ENCODE data around the gene GRK4. TPM values are rescaled to one million over a fixed set of nuclear protein-coding genes. Genes with fewer than 3 reads are reported as not detected.
"Not testable (repeated sequence)": the region's sequence is repeated elsewhere in the genome, so short reads cannot be mapped to it uniquely, and the experiment has no call there.

The GRK4 gene
- total RNA-seq, 1 donor from 2014 or later: 12.0 TPM

DNA sequence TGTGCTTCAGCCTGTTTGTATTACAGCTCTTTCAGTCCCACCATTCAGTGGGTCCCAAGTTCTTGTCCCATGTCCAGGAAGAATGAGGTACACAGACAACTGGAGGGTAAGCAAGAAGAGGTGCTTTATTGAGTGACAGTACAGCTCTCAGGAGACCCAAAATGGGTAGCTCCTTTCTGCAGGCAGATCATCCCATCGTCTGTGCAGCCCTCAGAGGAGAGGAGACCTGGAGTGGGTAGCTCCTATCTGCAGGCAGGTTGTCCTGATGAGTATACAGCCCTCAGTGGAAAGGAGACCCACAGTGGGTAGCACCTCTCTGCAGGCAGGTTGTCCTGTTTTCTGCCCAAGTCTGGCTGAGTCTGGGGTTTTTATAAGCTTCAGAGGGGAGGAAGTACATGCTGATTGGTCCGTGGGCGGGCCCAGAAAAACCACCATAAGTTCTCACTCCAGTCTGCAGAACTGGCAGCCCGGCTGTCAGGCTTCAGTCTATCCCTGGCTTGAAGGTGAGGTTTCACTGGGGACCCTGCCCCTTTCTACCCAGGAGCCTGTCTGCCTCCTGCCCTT lies 18.0 kb downstream of the GRK4 start:
- Mint-ChIP-seq H3K27ac (ENCODE audit: unreplicated experiment) (no peak overlapping the region), H3K27me3 (ENCODE audit: low read depth) (no peaks in the 10 kb centered on the region), H3K4me3 (ENCODE audit: unreplicated experiment) (no peak overlapping the region), H3K36me3 (ENCODE audit: low read depth) (peaks cover 2% of the 10 kb centered on the region), H3K4me1 (ENCODE audit: low read depth) (peaks cover 13% of the 10 kb centered on the region), H3K9me3 (ENCODE audit: low read depth) (no peaks in the 10 kb centered on the region)
- TF ChIP-seq, protein P1, sequence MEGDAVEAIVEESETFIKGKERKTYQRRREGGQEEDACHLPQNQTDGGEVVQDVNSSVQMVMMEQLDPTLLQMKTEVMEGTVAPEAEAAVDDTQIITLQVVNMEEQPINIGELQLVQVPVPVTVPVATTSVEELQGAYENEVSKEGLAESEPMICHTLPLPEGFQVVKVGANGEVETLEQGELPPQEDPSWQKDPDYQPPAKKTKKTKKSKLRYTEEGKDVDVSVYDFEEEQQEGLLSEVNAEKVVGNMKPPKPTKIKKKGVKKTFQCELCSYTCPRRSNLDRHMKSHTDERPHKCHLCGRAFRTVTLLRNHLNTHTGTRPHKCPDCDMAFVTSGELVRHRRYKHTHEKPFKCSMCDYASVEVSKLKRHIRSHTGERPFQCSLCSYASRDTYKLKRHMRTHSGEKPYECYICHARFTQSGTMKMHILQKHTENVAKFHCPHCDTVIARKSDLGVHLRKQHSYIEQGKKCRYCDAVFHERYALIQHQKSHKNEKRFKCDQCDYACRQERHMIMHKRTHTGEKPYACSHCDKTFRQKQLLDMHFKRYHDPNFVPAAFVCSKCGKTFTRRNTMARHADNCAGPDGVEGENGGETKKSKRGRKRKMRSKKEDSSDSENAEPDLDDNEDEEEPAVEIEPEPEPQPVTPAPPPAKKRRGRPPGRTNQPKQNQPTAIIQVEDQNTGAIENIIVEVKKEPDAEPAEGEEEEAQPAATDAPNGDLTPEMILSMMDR (IDR thresholded peaks at IDR 0.05): no peak
- DNase-seq (ENCODE audit: low spot score): no peak

DNA sequence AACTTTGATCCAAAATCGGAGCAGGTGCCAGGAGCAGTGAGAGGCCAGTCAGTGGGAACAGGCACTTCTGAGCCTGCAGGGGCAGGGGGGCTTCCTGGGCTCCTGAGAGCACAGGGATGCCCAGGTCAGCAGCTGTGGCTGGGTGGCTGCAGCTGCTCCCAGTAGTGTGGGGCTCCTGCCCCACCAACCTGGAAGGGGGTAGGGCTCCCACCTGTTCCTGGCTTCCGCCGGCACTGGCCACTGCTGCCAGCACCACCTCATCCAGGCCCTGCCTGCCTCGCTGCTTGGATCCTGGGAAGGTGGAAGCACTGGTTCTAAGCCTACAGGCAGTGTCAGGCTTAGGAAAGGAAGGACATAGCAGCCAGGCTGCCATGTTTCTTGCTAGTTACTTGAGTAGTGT lies 18.6 kb downstream of the GRK4 start:
- H3K27ac Mint-ChIP-seq (ENCODE audit: unreplicated experiment): no peak overlapping the region
- no peaks in the 10 kb centered on the region for H3K9me3 Mint-ChIP-seq (ENCODE audit: low read depth)
- H3K4me1 Mint-ChIP-seq (ENCODE audit: low read depth): peaks cover 12% of the 10 kb centered on the region
- H3K4me3 Mint-ChIP-seq (ENCODE audit: unreplicated experiment): no peak overlapping the region
- TF ChIP-seq, protein P1 (IDR thresholded peaks at IDR 0.05): no peak
- H3K27me3 Mint-ChIP-seq (ENCODE audit: low read depth): no peaks in the 10 kb centered on the region
- peaks cover 2% of the 10 kb centered on the region for H3K36me3 Mint-ChIP-seq (ENCODE audit: low read depth)
- DNase-seq (ENCODE audit: low spot score): no peak

DNA sequence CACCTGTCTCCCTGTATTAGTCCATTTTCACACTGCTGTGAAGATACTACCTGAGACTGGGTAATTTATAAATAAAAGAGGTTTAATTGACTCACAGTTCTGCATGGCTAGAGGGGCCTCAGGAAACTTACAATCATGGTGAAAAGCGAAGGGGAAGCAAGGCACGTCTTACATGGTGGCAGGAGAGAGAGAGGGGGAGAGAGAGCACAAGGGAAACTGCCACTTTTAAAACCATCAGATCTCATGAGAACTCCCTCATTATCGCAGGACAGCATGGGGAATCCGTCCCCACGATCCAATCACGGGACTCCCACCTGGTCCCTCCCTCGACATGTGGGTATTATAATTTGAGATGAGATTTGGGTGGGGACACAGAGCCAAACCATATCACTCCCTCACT lies 20.3 kb downstream of the GRK4 start:
- H3K4me1 Mint-ChIP-seq (ENCODE audit: low read depth); H3K9me3 Mint-ChIP-seq (ENCODE audit: low read depth); H3K27me3 Mint-ChIP-seq (ENCODE audit: low read depth); H3K27ac Mint-ChIP-seq (ENCODE audit: unreplicated experiment); DNase-seq (ENCODE audit: low spot score); H3K36me3 Mint-ChIP-seq (ENCODE audit: low read depth); H3K4me3 Mint-ChIP-seq (ENCODE audit: unreplicated experiment): not testable (repeated sequence)

DNA sequence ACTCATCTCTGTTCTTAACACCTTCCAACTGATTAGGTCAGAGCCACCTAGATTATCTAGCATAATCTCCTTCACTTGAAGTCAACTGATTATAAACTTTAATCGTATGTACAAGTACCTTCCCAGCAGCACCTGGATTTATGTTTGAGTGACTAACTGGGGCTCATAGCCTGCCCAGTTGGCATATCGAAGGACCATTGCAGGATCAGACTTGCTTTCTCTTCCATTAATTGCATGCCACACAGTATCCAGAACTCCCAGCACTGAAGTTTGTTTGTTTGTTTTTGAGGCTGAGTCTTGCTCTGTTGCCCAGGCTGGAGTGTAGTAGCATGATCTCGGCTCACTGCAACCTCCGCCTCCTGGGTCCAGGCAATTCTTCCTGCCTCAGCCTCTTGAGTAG lies 27.9 kb downstream of the GRK4 start:
- no peak for DNase-seq (ENCODE audit: low spot score)
- H3K4me3 Mint-ChIP-seq (ENCODE audit: unreplicated experiment): no peak overlapping the region
- no peaks in the 10 kb centered on the region for H3K27me3 Mint-ChIP-seq (ENCODE audit: low read depth)
- peaks cover 5% of the 10 kb centered on the region for H3K36me3 Mint-ChIP-seq (ENCODE audit: low read depth)
- no peak overlapping the region for H3K27ac Mint-ChIP-seq (ENCODE audit: unreplicated experiment)
- H3K4me1 Mint-ChIP-seq (ENCODE audit: low read depth): no peaks in the 10 kb centered on the region
- TF ChIP-seq, protein P1 (IDR thresholded peaks at IDR 0.05): no peak
- H3K9me3 Mint-ChIP-seq (ENCODE audit: low read depth): no peaks in the 10 kb centered on the region

DNA sequence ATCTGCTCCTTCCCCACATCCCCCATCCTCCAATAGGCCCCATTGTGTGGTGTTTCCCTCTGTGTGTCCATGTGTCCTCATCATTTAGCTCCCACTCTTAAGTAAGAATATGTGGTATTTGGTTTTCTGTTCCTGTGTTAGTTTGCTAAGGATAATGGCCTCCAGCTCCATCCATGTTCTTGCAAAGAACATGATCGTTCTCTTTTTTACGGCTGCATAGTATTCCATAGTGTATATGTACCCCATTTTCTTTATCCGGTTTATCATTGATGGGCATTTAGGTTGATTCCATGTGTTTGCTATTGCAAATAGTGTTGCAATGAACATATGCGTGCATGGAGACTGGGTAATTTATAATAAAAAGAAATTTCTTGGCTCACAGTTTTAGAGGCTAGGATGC lies 31.5 kb downstream of the GRK4 start:
- Mint-ChIP-seq H3K9me3 (ENCODE audit: low read depth) (no peaks in the 10 kb centered on the region), H3K36me3 (ENCODE audit: low read depth) (peaks cover 1% of the 10 kb centered on the region), H3K27ac (ENCODE audit: unreplicated experiment) (peak overlapping the region; percentile 27), H3K4me1 (ENCODE audit: low read depth) (no peaks in the 10 kb centered on the region), H3K4me3 (ENCODE audit: unreplicated experiment) (no peak overlapping the region), H3K27me3 (ENCODE audit: low read depth) (no peaks in the 10 kb centered on the region)
- TF ChIP-seq, protein P1 (IDR thresholded peaks at IDR 0.05): no peak
- DNase-seq (ENCODE audit: low spot score): no peak

DNA sequence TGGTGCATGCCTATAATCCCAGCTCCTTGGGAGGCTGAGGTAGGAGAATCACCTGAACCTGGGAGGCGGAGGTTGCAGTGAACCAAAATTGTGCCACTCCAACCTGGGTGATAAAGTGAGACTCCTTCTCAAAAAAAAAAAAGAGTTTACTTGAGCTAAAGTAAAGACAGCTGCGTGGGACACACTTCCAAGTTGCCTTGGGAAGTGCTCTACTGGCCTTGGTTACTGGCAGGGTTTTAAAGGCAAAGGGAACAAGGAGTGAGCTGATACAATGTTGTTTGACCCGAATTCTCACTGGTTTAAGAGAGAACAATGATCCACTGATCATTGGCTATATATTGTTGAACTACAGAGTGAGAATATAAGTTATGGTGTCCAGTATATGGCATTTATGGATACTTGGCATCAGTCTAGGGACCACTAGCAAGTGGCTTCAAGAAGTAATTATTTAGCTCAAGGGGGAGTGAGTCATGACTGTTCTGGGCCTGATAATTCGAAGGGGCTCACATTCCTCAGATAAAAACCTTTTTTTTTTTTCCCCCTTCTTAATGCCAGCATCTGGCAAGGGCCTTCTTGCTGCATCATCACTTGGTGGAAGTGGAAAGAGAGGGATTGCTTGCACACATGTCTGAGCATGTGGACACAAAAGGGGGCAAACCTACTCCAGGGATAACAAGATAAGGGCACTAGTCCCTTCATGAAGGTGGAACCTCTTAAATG lies 32.3 kb downstream of the GRK4 start:
- DNase-seq (ENCODE audit: low spot score): no peak

More for the DNA sequence above, 32.3 kb downstream of the GRK4 start:
- Mint-ChIP-seq H3K36me3 (ENCODE audit: low read depth) (peaks cover 1% of the 10 kb centered on the region), H3K9me3 (ENCODE audit: low read depth) (no peaks in the 10 kb centered on the region), H3K27me3 (ENCODE audit: low read depth) (no peaks in the 10 kb centered on the region), H3K27ac (ENCODE audit: unreplicated experiment) (no peak overlapping the region), H3K4me3 (ENCODE audit: unreplicated experiment) (no peak overlapping the region), H3K4me1 (ENCODE audit: low read depth) (no peaks in the 10 kb centered on the region)
- TF ChIP-seq, protein P1 (IDR thresholded peaks at IDR 0.05): no peak
